Caco-2 (cell line): ENCODE results near the gene AURKAIP1. TPM values are rescaled to one million over a fixed set of nuclear protein-coding genes. Genes with fewer than 3 reads are reported as not detected.

Experiments used
- BruUV-seq: library from RNA; stranded (reverse); fragments of 400-500 nt; replicated peaks from 2 replicates; lab custom pipeline; 2021; lab: Mats Ljungman, UMichigan
- CTCF ChIA-PET: fragments of 300-600 bp; sonication (Branson Sonifier 250); formaldehyde crosslinking; loops from one replicate; lab custom pipeline; 2022; ENCODE audit warnings: antibody characterized with exemption; lab: Charles Lee
- POLR2A ChIA-PET: fragments of 300-600 bp; sonication (Branson Sonifier 250); formaldehyde crosslinking; loops from one replicate; lab custom pipeline; 2022; ENCODE audit warnings: antibody characterized with exemption; lab: Charles Lee
- DNase-seq, 2 experiments: peaks; one replicate each; pipeline versions ENCODE4 v3.0.0 to v3.0.0-alpha.2; 2020 to 2022
- H3K27me3 ChIP-seq: replicated peaks from 2 replicates; pipeline ENCODE4 v1.6.0; 2011; ENCODE audit warnings: low read length; ENCODE audit not compliant: control insufficient read depth, insufficient read depth
- H3K36me3 ChIP-seq: 2 replicates; pipeline ENCODE4 v1.5.1; 2011; ENCODE audit warnings: low read length; ENCODE audit not compliant: control insufficient read depth, insufficient read depth
- H3K4me1 ChIP-seq: fragments of 250-450 bp; sonication (Bioruptor Pico); 2 replicates; pipeline ENCODE4 v1.5.1; 2020; ENCODE audit warnings: mild to moderate bottlenecking
- H3K4me3 ChIP-seq: 2 replicates; pipeline ENCODE4 v1.5.1; 2011; ENCODE audit warnings: low read depth, mild to moderate bottlenecking, control low read depth, low read length
- H3K9me3 ChIP-seq: fragments of 250-450 bp; sonication (Bioruptor Pico); 2 replicates; pipeline ENCODE4 v1.5.1; 2020; ENCODE audit warnings: mild to moderate bottlenecking, moderate library complexity
- H3K27ac Mint-ChIP-seq: one replicate; pipeline ENCODE4 v1.8.0; 2022; ENCODE audit warnings: mixed read lengths; ENCODE audit not compliant: unreplicated experiment
- H3K27me3 Mint-ChIP-seq: one replicate; pipeline ENCODE4 v1.8.0; 2022; ENCODE audit warnings: mixed read lengths; ENCODE audit not compliant: insufficient read depth, unreplicated experiment
- H3K36me3 Mint-ChIP-seq: one replicate; pipeline ENCODE4 v1.8.0; 2022; ENCODE audit warnings: mild to moderate bottlenecking, mixed read lengths; ENCODE audit not compliant: insufficient read depth, unreplicated experiment
- H3K4me1 Mint-ChIP-seq: one replicate; pipeline ENCODE4 v1.8.0; 2022; ENCODE audit warnings: low read depth, mixed read lengths; ENCODE audit not compliant: unreplicated experiment
- H3K4me3 Mint-ChIP-seq: one replicate; pipeline ENCODE4 v1.8.0; 2022; ENCODE audit warnings: mild to moderate bottlenecking, moderate library complexity, mixed read lengths; ENCODE audit not compliant: unreplicated experiment
- H3K9me3 Mint-ChIP-seq: one replicate; pipeline ENCODE4 v1.8.0; 2022; ENCODE audit warnings: mixed read lengths; ENCODE audit not compliant: unreplicated experiment
- intact Hi-C: fragments of 100-400 bp; cut with micrococcal nuclease; formaldehyde crosslinking; loops from one replicate; pipeline ENCODE4 v1.10.0; 2022; ENCODE audit not compliant: unreplicated experiment
- total RNA-seq: library from RNA; stranded (reverse); gene quantifications from 2 replicates; pipeline ENCODE4 v1.2.3, GENCODE V29; 2022
- TF ChIP-seq, protein P1 (sequence below), 2 experiments: fragments of 200-600 bp in 1 of 2; IDR thresholded peaks; 1 replicate in 1 of 2; 2 replicates in 1 of 2; pipeline versions ENCODE4 v1.5.1 to v1.8.0; 2011 to 2022; ENCODE audit warnings: antibody characterized with exemption in 1 of 2, control low read depth in 1 of 2, inconsistent platforms in 1 of 2, low read depth in 1 of 2, low read length in 1 of 2, mild to moderate bottlenecking in 1 of 2, moderate library complexity in 1 of 2; ENCODE audit not compliant: insufficient read depth in 1 of 2, severe bottlenecking in 1 of 2, unreplicated experiment in 1 of 2

The AURKAIP1 gene
- total RNA-seq, 1 experiment from 2014 or later: 187 TPM

- Mint-ChIP-seq H3K36me3 (peaks cover 27% of the 10 kb centered on the region), H3K9me3 (no peaks in the 10 kb centered on the region), H3K4me1 (peaks cover 8% of the 10 kb centered on the region), H3K27ac (no peak overlapping the region), H3K4me3 (no peak overlapping the region), H3K27me3 (no peaks in the 10 kb centered on the region)
- ChIA-PET POLR2A (interaction anchor here (0.6 kb wide), 1 partner anchor 18 kb away, joined by 4 read pairs; the partner anchor contains the start of gene AURKAIP1), CTCF (no interaction called here)
- intact Hi-C loops: no loop called here
- TF ChIP-seq, protein P1, sequence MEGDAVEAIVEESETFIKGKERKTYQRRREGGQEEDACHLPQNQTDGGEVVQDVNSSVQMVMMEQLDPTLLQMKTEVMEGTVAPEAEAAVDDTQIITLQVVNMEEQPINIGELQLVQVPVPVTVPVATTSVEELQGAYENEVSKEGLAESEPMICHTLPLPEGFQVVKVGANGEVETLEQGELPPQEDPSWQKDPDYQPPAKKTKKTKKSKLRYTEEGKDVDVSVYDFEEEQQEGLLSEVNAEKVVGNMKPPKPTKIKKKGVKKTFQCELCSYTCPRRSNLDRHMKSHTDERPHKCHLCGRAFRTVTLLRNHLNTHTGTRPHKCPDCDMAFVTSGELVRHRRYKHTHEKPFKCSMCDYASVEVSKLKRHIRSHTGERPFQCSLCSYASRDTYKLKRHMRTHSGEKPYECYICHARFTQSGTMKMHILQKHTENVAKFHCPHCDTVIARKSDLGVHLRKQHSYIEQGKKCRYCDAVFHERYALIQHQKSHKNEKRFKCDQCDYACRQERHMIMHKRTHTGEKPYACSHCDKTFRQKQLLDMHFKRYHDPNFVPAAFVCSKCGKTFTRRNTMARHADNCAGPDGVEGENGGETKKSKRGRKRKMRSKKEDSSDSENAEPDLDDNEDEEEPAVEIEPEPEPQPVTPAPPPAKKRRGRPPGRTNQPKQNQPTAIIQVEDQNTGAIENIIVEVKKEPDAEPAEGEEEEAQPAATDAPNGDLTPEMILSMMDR (IDR thresholded peaks at IDR 0.05; ENCODE audit: insufficient read depth in 1 of 2, low read depth in 1 of 2, low read length in 1 of 2, severe bottlenecking in 1 of 2, unreplicated experiment in 1 of 2): no peak
- peaks cover 32% of the 10 kb centered on the region for H3K4me1 ChIP-seq
- no TSS peak for BruUV-seq
- DNase-seq: no peak
- H3K27me3 ChIP-seq: no peaks in the 10 kb centered on the region
- H3K9me3 ChIP-seq: no peaks in the 10 kb centered on the region
- no peak overlapping the region for H3K4me3 ChIP-seq
- H3K36me3 ChIP-seq: no peaks in the 10 kb centered on the region
These were observed 18.1 kb downstream of the AURKAIP1 start for GRCh38 chr1:1356796-1357401.

GRCh38 chr1:1356166-1356795 lies 18.7 kb downstream of the AURKAIP1 start:
- no peaks in the 10 kb centered on the region for H3K27me3 Mint-ChIP-seq
- ChIA-PET POLR2A (no interaction called here), CTCF (no interaction called here)
- peak overlapping the region; percentile 47 for H3K4me3 ChIP-seq
- H3K4me1 Mint-ChIP-seq: peaks cover 8% of the 10 kb centered on the region
- peaks cover 32% of the 10 kb centered on the region for H3K4me1 ChIP-seq
- intact Hi-C loops: no loop called here
- TF ChIP-seq, protein P1 (IDR thresholded peaks at IDR 0.05; ENCODE audit: insufficient read depth in 1 of 2, low read depth in 1 of 2, low read length in 1 of 2, severe bottlenecking in 1 of 2, unreplicated experiment in 1 of 2): no peak
- H3K36me3 ChIP-seq: no peaks in the 10 kb centered on the region
- no peak overlapping the region for H3K4me3 Mint-ChIP-seq
- H3K9me3 Mint-ChIP-seq: no peaks in the 10 kb centered on the region
- peaks cover 27% of the 10 kb centered on the region for H3K36me3 Mint-ChIP-seq
- BruUV-seq: no TSS peak
- H3K9me3 ChIP-seq: no peaks in the 10 kb centered on the region
- no peak for DNase-seq
- H3K27ac Mint-ChIP-seq: no peak overlapping the region
- no peaks in the 10 kb centered on the region for H3K27me3 ChIP-seq

GRCh38 chr1:1355416-1355815 lies 19.6 kb downstream of the AURKAIP1 start:
- peak; percentile 63 to 71 for DNase-seq
- no peaks in the 10 kb centered on the region for H3K9me3 Mint-ChIP-seq
- no peaks in the 10 kb centered on the region for H3K27me3 ChIP-seq
- peaks cover under 1% of the 10 kb centered on the region for H3K4me1 Mint-ChIP-seq
- no peak overlapping the region for H3K27ac Mint-ChIP-seq
- no TSS peak for BruUV-seq
- no peaks in the 10 kb centered on the region for H3K36me3 ChIP-seq
- H3K9me3 ChIP-seq: no peaks in the 10 kb centered on the region
- H3K4me1 ChIP-seq: peaks cover 24% of the 10 kb centered on the region
- H3K4me3 Mint-ChIP-seq: no peak overlapping the region
- H3K36me3 Mint-ChIP-seq: peaks cover 27% of the 10 kb centered on the region
- CTCF ChIA-PET: interaction anchor here (0.6 kb wide), 1 partner anchor 184 kb away, joined by 5 read pairs; no protein-coding TSS in a partner anchor
- intact Hi-C loops: no loop called here
- POLR2A ChIA-PET: interaction anchor here (0.6 kb wide), 1 partner anchor 23 kb away, joined by 4 read pairs; no protein-coding TSS in a partner anchor
- peak overlapping the region; percentile 47 for H3K4me3 ChIP-seq
- TF ChIP-seq, protein P1 (IDR thresholded peaks at IDR 0.05; ENCODE audit: insufficient read depth in 1 of 2, low read depth in 1 of 2, low read length in 1 of 2, severe bottlenecking in 1 of 2, unreplicated experiment in 1 of 2): no peak
- H3K27me3 Mint-ChIP-seq: no peaks in the 10 kb centered on the region
